ENCODE measurements around the gene HCN2. TPM values are rescaled to one million over a fixed set of nuclear protein-coding genes. Genes with fewer than 3 reads are reported as not detected.

HCN2 gene
- total RNA-seq, 1 experiment from 2014 or later: 1.5 TPM

Other genes starting within 250 kb of the HCN2 start
- 23.3 and 25.2 TPM in 2 replicates for gene MIER2, start 245.1 kb upstream of the HCN2 start, total RNA-seq (2021)
- gene C2CD4C, start 180.7 kb upstream of the HCN2 start, total RNA-seq (2021): 1.2 and 2.1 TPM in 2 replicates
- gene SHC2, start 128.8 kb upstream of the HCN2 start, total RNA-seq (2021): 0.70 and 0.73 TPM in 2 replicates
- gene MADCAM1, start 93.4 kb upstream of the HCN2 start, total RNA-seq (2021): 1.1 and 1.7 TPM in 2 replicates
- 13.8 and 25.7 TPM in 2 replicates for gene TPGS1, start 82.4 kb upstream of the HCN2 start, total RNA-seq (2021)
- 93.3 and 98.2 TPM in 2 replicates for gene CDC34, start 58.1 kb upstream of the HCN2 start, total RNA-seq (2021)
- 0.39 and 0.88 TPM in 2 replicates for gene GZMM, start 45.8 kb upstream of the HCN2 start, total RNA-seq (2021)
- gene BSG, start 17.3 kb upstream of the HCN2 start, total RNA-seq (2021): 772 and 823 TPM in 2 replicates
- 46.4 and 57.1 TPM in 2 replicates for gene POLRMT, start 43.7 kb downstream of the HCN2 start, total RNA-seq (2021)
- gene FGF22, start 50.0 kb downstream of the HCN2 start, total RNA-seq (2021): 0.35 TPM in 1 of 2 replicates, not detected in the other
- 54.4 and 63.7 TPM in 2 replicates for gene RNF126, start 73.3 kb downstream of the HCN2 start, total RNA-seq (2021)
- 40.9 and 85.1 TPM in 2 replicates for gene FSTL3, start 86.5 kb downstream of the HCN2 start, total RNA-seq (2021)
- gene PRSS57, start 105.6 kb downstream of the HCN2 start, total RNA-seq (2021): not detected in 2 replicates
- 1.8 and 6.1 TPM in 2 replicates for gene PALM, start 119.1 kb downstream of the HCN2 start, total RNA-seq (2021)
- 91.6 and 101 TPM in 2 replicates for gene MISP, start 161.2 kb downstream of the HCN2 start, total RNA-seq (2021)
- gene PTBP1, start 207.6 kb downstream of the HCN2 start, total RNA-seq (2021): 461 and 542 TPM in 2 replicates
- 0.81 and 0.90 TPM in 2 replicates for gene PLPPR3, start 232.1 kb downstream of the HCN2 start, total RNA-seq (2021)
- gene AZU1, start 238.0 kb downstream of the HCN2 start, total RNA-seq (2021): not detected in 2 replicates

Data from PC-9 (cell line).